Measurements from ENCODE around the gene KLF18. TPM values are rescaled to one million over a fixed set of nuclear protein-coding genes. Genes with fewer than 3 reads are reported as not detected.
"Not testable (repeated sequence)": the region's sequence is repeated elsewhere in the genome, so short reads cannot be mapped to it uniquely, and the experiment has no call there.

KLF18 gene
- total RNA-seq, 2 donors from 2014 or later: not detected

DNA sequence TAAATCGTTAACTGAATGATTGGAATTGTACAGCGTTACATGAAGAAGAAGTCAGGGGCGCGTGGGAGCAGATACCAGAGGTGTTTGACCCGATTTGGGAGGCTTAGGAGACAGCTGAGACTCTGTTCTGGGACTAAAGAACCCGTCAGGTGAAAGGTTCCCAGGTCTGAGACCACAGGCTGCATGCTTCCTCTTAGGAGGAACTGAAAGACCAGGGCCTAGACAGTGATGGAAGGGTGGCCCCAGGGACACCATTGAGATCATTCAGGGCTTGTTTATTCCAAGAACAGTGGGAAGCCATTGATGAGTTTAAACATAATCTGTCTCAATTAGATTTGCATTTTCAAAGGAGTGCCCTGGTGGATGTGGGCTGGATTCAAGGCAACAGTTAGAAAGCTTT lies 21.9 kb downstream of the KLF18 start:
- TF ChIP-seq, protein P1, sequence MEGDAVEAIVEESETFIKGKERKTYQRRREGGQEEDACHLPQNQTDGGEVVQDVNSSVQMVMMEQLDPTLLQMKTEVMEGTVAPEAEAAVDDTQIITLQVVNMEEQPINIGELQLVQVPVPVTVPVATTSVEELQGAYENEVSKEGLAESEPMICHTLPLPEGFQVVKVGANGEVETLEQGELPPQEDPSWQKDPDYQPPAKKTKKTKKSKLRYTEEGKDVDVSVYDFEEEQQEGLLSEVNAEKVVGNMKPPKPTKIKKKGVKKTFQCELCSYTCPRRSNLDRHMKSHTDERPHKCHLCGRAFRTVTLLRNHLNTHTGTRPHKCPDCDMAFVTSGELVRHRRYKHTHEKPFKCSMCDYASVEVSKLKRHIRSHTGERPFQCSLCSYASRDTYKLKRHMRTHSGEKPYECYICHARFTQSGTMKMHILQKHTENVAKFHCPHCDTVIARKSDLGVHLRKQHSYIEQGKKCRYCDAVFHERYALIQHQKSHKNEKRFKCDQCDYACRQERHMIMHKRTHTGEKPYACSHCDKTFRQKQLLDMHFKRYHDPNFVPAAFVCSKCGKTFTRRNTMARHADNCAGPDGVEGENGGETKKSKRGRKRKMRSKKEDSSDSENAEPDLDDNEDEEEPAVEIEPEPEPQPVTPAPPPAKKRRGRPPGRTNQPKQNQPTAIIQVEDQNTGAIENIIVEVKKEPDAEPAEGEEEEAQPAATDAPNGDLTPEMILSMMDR (IDR thresholded peaks at IDR 0.05): no peak
- H3K36me3 ChIP-seq: no peaks in the 10 kb centered on the region
- no peak overlapping the region for H3K4me3 ChIP-seq
- intact Hi-C loops (cut with DNase I): no loop called here
- no peak overlapping the region for H3K27ac ChIP-seq
- no peak overlapping the region for H3K9ac ChIP-seq (ENCODE audit: low read depth in 2 of 2, low read length in 2 of 2)
- H3K27me3 ChIP-seq: no peaks in the 10 kb centered on the region
- DNase-seq: no peak
- H3K9me3 ChIP-seq: no peaks in the 10 kb centered on the region
- no peaks in the 10 kb centered on the region for H3K4me1 ChIP-seq

DNA sequence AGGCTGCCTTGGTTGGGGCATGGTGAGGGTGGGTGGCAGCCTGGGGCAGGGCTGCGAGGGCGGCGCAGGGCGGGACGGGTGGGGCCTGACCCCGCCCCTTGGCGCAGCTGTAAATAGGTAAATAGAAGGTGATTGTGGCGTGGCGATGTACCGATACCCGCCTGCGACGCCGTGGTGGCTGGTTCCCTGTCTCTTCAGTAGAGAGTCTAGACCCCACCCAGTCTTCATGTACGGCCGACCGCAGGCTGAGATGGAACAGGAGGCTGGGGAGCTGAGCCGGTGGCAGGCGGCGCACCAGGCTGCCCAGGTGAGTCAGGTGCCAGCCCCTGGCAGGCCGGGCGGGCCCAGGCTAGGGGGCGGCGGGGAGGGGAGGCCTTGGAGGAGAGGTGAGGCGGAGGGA lies 22.7 kb downstream of the KLF18 start, which contains the start of gene KLF17:
TSS of gene KLF17 (plus strand) at position 140 of the 400 bp plus-strand sequence. CDS start at position 227, 87 bp downstream.
- Histone ChIP-seq H3K27me3 (no peaks in the 10 kb centered on the region), H3K36me3 (no peaks in the 10 kb centered on the region), H3K4me3 (no peak within 1 kb of the TSS), H3K9ac (ENCODE audit: low read depth in 2 of 2, low read length in 2 of 2) (no peak within 1 kb of the TSS), H3K4me1 (no peaks in the 10 kb centered on the region), H3K27ac (no peak within 1 kb of the TSS), H3K9me3 (no peaks in the 10 kb centered on the region)
- TF ChIP-seq, protein P1 (IDR thresholded peaks at IDR 0.05): no peak
- DNase-seq: no peak
- intact Hi-C loops (cut with DNase I): no loop called here

GRCh38 chr1:44117272-44117671 lies 24.2 kb downstream of the KLF18 start:
- H3K9me3 ChIP-seq; H3K9ac ChIP-seq (ENCODE audit: low read depth in 2 of 2, low read length in 2 of 2); H3K27ac ChIP-seq; intact Hi-C loops (cut with DNase I); H3K4me1 ChIP-seq; H3K36me3 ChIP-seq; H3K27me3 ChIP-seq; H3K4me3 ChIP-seq; DNase-seq: not testable (repeated sequence)

- no peaks in the 10 kb centered on the region for H3K36me3 ChIP-seq
- DNase-seq: no peak
- intact Hi-C loops (cut with DNase I): no loop called here
Observed at GRCh38 chr1:44114098-44114497, 27.3 kb downstream of the KLF18 start.

DNA sequence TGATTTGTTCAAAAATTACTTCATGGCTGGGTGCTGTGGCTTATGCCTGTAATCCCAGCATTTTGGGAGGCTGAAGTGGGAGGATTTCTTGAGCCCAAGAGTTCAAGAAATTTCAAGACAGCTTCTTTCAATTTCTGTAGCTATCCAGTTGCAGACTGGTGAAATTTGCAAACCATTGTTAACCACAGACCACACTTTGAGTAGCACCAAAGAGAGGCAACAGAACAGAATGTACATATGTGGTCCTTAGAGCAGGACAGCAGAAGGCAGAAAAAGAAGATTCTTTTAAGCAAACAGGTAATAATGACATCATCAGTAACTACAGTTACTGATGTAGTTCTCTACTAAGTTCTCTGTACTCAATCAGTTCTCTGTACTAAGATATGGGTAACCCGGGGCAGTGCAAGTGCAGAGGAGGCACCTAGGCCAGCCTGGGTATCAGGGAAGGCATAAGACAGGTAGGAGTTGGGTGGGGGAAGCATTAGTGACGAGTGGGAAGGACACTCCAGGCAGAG lies 28.3 kb downstream of the KLF18 start:
- Histone ChIP-seq H3K36me3 (no peaks in the 10 kb centered on the region), H3K4me3 (no peak overlapping the region), H3K9me3 (no peaks in the 10 kb centered on the region), H3K4me1 (no peaks in the 10 kb centered on the region), H3K27ac (no peak overlapping the region), H3K27me3 (no peaks in the 10 kb centered on the region), H3K9ac (ENCODE audit: low read depth in 2 of 2, low read length in 2 of 2) (no peak overlapping the region)
- intact Hi-C loops (cut with DNase I): no loop called here
- no peak for DNase-seq
- TF ChIP-seq, protein P1 (IDR thresholded peaks at IDR 0.05): no peak

More at GRCh38 chr1:44114098-44114497, 27.3 kb downstream of the KLF18 start:
- H3K9ac ChIP-seq (ENCODE audit: low read depth in 2 of 2, low read length in 2 of 2): no peak overlapping the region
- no peaks in the 10 kb centered on the region for H3K27me3 ChIP-seq
- H3K4me3 ChIP-seq: no peak overlapping the region
- TF ChIP-seq, protein P1 (IDR thresholded peaks at IDR 0.05): no peak
- H3K4me1 ChIP-seq: no peaks in the 10 kb centered on the region
- no peak overlapping the region for H3K27ac ChIP-seq
- H3K9me3 ChIP-seq: no peaks in the 10 kb centered on the region

GRCh38 chr1:44112486-44112885 lies 28.9 kb downstream of the KLF18 start:
- Histone ChIP-seq H3K9me3 (no peaks in the 10 kb centered on the region), H3K4me1 (no peaks in the 10 kb centered on the region), H3K36me3 (no peaks in the 10 kb centered on the region), H3K27ac (no peak overlapping the region), H3K4me3 (no peak overlapping the region), H3K9ac (ENCODE audit: low read depth in 2 of 2, low read length in 2 of 2) (no peak overlapping the region), H3K27me3 (no peaks in the 10 kb centered on the region)
- TF ChIP-seq, protein P1 (IDR thresholded peaks at IDR 0.05): no peak
- DNase-seq: no peak
- intact Hi-C loops (cut with DNase I): no loop called here

Data from colonic mucosa (tissue), 4 donors.